ENCODE results near the gene FNBP1L. TPM values are rescaled to one million over a fixed set of nuclear protein-coding genes. Genes with fewer than 3 reads are reported as not detected.

Gene FNBP1L
- total RNA-seq (2014; rRNA removed; shearing (Covaris generic)) (0.13 TPM in 1 of 2 replicates, not detected in the other), total RNA-seq (2022) (0.13 and 0.37 TPM in 2 replicates), Bru-seq, nascent RNA (percentile 19 among the genes with signal in this experiment), BruChase-seq, experiment 1, labeled RNA remaining after a 6-hour chase (percentile 20 among the genes with signal in this experiment), BruChase-seq, experiment 2, labeled RNA remaining after a 2-hour chase (percentile 27 among the genes with signal in this experiment)
- long read RNA-seq = 0 reads

DNA sequence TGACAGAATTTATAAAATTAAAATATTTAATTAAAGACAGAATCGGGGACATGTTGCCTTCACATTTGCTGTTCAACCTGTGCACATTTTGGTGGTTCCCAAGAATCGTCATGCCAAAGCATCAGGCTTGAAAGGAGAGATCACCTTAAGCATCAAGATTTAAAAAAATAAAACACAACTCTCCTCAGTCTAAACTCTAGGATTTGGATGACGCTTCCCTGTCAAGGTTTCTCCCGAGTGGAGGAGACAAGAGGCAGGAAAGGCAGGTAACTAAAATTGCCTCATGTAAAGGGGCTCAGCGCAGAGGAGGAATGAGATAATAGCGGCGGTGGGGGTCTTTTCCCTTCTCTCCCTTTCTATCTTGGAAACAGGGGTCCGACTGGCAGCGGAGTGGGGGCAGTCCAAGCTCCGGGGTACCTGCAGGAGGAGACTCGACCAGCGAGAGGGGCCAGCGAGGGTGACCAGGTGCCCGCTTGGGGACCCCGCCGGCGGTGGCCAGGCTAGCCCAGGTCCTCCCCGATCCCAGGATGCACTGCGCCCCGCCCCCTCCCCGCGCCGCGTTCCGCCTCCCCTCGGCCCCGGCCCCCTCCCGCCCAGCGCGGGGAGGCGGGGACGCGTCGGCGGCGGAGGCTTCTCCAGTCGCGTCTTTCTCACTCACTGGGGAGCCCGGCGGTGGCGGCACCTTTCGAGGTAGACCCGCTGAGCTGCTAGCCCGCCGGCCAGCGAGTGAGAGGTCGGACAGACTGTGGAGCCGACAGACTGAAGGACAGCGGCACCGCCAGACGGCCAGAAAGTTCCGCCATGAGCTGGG lies at the start of gene FNBP1L:
Gene FNBP1L, plus strand, starts transcription at position 638 of the 811 bp plus-strand sequence. Its CDS starts 164 bp downstream, at position 802.
- Histone ChIP-seq H3K4me1 (ENCODE audit: insufficient read depth, low read length, poor library complexity, severe bottlenecking) (no peaks in the 10 kb centered on the region), H3K4me3 (ENCODE audit: low read depth, low read length, poor library complexity, severe bottlenecking) (peak within 1 kb of the TSS; percentile 46), H3K4me2 (ENCODE audit: low read length) (peak within 1 kb of the TSS; percentile 61; the same call in 1 of the 2 replicates), H4K20me1 (ENCODE audit: insufficient read depth, low read length) (0 out of 2 replicates have a peak, but pooled peaks cover 3% of the 10 kb centered on the region), H3K79me2 (ENCODE audit: insufficient read depth, low read depth, low read length) (no peaks in the 10 kb centered on the region), H3K36me3 (ENCODE audit: insufficient read depth, low read length) (no peaks in the 10 kb centered on the region), H3K27ac (ENCODE audit: low read depth, low read length, poor library complexity, severe bottlenecking) (no peak within 1 kb of the TSS), H2AFZ (ENCODE audit: low read length) (no peak within 1 kb of the TSS), H3K9me3 (ENCODE audit: low read length) (no peaks in the 10 kb centered on the region), H3K9me2 (ENCODE audit: insufficient read depth, low read length) (no peaks in the 10 kb centered on the region)
- ChIA-PET CTCF (ENCODE audit: unreplicated experiment) (no interaction called here), POLR2A (no interaction called here)
- no TSS peak for BruUV-seq (replicated peaks)
- no peak for DNase-seq (ENCODE audit: low spot score)
- no peak for TF ChIP-seq EZH2phosphoT487 (IDR thresholded peaks at IDR 0.05; ENCODE audit: borderline replicate concordance, low read depth, low read length)
- TF ChIP-seq, protein P1, sequence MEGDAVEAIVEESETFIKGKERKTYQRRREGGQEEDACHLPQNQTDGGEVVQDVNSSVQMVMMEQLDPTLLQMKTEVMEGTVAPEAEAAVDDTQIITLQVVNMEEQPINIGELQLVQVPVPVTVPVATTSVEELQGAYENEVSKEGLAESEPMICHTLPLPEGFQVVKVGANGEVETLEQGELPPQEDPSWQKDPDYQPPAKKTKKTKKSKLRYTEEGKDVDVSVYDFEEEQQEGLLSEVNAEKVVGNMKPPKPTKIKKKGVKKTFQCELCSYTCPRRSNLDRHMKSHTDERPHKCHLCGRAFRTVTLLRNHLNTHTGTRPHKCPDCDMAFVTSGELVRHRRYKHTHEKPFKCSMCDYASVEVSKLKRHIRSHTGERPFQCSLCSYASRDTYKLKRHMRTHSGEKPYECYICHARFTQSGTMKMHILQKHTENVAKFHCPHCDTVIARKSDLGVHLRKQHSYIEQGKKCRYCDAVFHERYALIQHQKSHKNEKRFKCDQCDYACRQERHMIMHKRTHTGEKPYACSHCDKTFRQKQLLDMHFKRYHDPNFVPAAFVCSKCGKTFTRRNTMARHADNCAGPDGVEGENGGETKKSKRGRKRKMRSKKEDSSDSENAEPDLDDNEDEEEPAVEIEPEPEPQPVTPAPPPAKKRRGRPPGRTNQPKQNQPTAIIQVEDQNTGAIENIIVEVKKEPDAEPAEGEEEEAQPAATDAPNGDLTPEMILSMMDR (conservative IDR thresholded peaks at IDR 0.05; ENCODE audit: low read length) = no peak
- intact Hi-C loops (cut with micrococcal nuclease; ENCODE audit: unreplicated experiment) = no loop called here

DNA sequence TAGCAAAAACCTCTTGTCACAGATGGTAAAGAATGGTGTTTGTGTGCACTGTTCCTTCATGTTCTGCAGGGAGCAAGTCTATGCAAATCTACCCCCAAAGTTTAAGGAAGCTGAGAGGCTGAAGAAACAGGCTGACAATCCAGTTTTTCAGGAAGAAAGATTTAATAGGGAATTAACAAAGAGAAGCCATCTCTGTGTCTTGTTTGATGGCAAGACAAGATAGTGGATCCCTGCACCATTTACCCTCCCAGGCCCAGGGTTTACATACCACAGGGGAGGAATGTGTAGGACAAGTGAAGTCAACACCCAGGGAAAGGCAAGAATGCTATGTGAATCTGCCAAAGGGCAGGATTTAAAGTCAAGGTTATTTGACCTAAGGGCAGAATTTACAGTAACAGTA lies 48.1 kb upstream of the FNBP1L start:
- Histone ChIP-seq H3K4me2 (ENCODE audit: low read length) (no peak overlapping the region), H3K4me1 (ENCODE audit: insufficient read depth, low read length, poor library complexity, severe bottlenecking) (no peaks in the 10 kb centered on the region), H3K4me3 (ENCODE audit: low read depth, low read length, poor library complexity, severe bottlenecking) (no peak overlapping the region), H3K9me2 (ENCODE audit: insufficient read depth, low read length) (no peaks in the 10 kb centered on the region), H3K36me3 (ENCODE audit: insufficient read depth, low read length) (no peaks in the 10 kb centered on the region), H4K20me1 (ENCODE audit: insufficient read depth, low read length) (no peaks in the 10 kb centered on the region), H2AFZ (ENCODE audit: low read length) (no peak overlapping the region), H3K79me2 (ENCODE audit: insufficient read depth, low read depth, low read length) (no peaks in the 10 kb centered on the region), H3K27ac (ENCODE audit: low read depth, low read length, poor library complexity, severe bottlenecking) (no peak overlapping the region), H3K9me3 (ENCODE audit: low read length) (no peaks in the 10 kb centered on the region)
- TF ChIP-seq EZH2phosphoT487 (IDR thresholded peaks at IDR 0.05; ENCODE audit: borderline replicate concordance, low read depth, low read length) = no peak
- TF ChIP-seq, protein P1 (conservative IDR thresholded peaks at IDR 0.05; ENCODE audit: low read length) = no peak
- DNase-seq (ENCODE audit: low spot score) = no peak
- CTCF ChIA-PET (ENCODE audit: unreplicated experiment) = no interaction called here
- POLR2A ChIA-PET = no interaction called here
- intact Hi-C loops (cut with micrococcal nuclease; ENCODE audit: unreplicated experiment) = no loop called here
- BruUV-seq (replicated peaks) = no TSS peak

DNA sequence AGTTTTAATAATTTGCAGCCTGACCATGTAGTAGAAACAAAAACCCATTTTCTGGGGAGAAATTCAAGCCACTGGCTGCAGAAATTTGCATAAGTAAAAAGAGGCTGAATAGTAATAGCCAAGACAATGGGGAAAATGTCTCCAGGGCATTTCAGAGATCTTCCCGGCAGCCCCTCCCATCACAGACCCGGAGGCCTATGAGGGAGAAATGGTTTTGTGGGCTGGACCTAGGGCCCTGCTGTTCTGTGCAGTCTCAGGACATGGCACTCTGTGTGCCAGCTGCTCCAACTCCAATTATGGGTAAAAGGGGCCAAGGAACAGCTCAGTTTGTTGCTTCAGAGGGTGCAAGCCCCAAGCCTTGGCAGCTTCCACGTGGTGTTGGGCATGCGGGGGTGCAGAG lies 39.7 kb upstream of the FNBP1L start:
- H3K9me3 ChIP-seq (ENCODE audit: low read length) = peaks cover 6% of the 10 kb centered on the region; the same call in 1 of the 2 replicates
- no peaks in the 10 kb centered on the region for H3K9me2 ChIP-seq (ENCODE audit: insufficient read depth, low read length)
- H2AFZ ChIP-seq (ENCODE audit: low read length) = no peak overlapping the region
- H4K20me1 ChIP-seq (ENCODE audit: insufficient read depth, low read length) = no peaks in the 10 kb centered on the region
- H3K4me3 ChIP-seq (ENCODE audit: low read depth, low read length, poor library complexity, severe bottlenecking) = no peak overlapping the region
- no peaks in the 10 kb centered on the region for H3K4me1 ChIP-seq (ENCODE audit: insufficient read depth, low read length, poor library complexity, severe bottlenecking)
- no peak overlapping the region for H3K27ac ChIP-seq (ENCODE audit: low read depth, low read length, poor library complexity, severe bottlenecking)
- ChIA-PET CTCF (ENCODE audit: unreplicated experiment) (no interaction called here), POLR2A (no interaction called here)
- no TSS peak for BruUV-seq (replicated peaks)
- no peak overlapping the region for H3K4me2 ChIP-seq (ENCODE audit: low read length)
- intact Hi-C loops (cut with micrococcal nuclease; ENCODE audit: unreplicated experiment) = no loop called here
- H3K36me3 ChIP-seq (ENCODE audit: insufficient read depth, low read length) = no peaks in the 10 kb centered on the region
- no peak for TF ChIP-seq EZH2phosphoT487 (IDR thresholded peaks at IDR 0.05; ENCODE audit: borderline replicate concordance, low read depth, low read length)
- TF ChIP-seq, protein P1 (conservative IDR thresholded peaks at IDR 0.05; ENCODE audit: low read length) = no peak
- DNase-seq (ENCODE audit: low spot score) = no peak
- H3K79me2 ChIP-seq (ENCODE audit: insufficient read depth, low read depth, low read length) = no peaks in the 10 kb centered on the region

Data from OCI-LY7 (cell line).